ENCODE results near the gene GRIA2. TPM values are rescaled to one million over a fixed set of nuclear protein-coding genes. Genes with fewer than 3 reads are reported as not detected.

GRIA2 gene
- total RNA-seq, 4 donors from 2014 or later: 4.5 to 21.6 (median 9.8) TPM

DNA sequence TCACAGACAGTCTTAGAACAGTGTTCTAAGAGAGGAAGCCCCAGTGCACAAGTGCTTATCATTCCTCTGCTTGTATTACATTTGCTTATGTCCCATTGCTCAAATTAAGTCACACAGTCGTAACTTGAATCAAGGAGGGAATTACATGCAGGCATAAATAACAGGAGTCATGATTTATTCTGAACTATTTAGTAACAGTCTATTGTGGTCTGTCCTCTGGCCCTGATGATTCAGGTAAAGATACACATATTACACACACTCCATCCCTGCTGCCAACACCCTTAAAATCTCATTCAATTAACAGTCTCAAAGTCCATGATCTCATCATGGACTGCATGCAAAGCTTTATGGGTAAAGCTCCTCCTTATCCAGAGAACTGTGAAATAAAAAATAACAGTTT is 60.1 kb downstream of the GRIA2 start:
- no peak for DNase-seq (ENCODE audit: low spot score in 2 of 2)
- Histone ChIP-seq H3K4me3 (no peak overlapping the region), H3K27me3 (no peaks in the 10 kb centered on the region), H3K9me3 (peaks cover 0 to 3% (median 0%) of the 10 kb centered on the region in 4 donors), H3K4me1 (no peaks in the 10 kb centered on the region), H3K27ac (no peak overlapping the region), H3K36me3 (no peaks in the 10 kb centered on the region)
- TF ChIP-seq, protein P1, sequence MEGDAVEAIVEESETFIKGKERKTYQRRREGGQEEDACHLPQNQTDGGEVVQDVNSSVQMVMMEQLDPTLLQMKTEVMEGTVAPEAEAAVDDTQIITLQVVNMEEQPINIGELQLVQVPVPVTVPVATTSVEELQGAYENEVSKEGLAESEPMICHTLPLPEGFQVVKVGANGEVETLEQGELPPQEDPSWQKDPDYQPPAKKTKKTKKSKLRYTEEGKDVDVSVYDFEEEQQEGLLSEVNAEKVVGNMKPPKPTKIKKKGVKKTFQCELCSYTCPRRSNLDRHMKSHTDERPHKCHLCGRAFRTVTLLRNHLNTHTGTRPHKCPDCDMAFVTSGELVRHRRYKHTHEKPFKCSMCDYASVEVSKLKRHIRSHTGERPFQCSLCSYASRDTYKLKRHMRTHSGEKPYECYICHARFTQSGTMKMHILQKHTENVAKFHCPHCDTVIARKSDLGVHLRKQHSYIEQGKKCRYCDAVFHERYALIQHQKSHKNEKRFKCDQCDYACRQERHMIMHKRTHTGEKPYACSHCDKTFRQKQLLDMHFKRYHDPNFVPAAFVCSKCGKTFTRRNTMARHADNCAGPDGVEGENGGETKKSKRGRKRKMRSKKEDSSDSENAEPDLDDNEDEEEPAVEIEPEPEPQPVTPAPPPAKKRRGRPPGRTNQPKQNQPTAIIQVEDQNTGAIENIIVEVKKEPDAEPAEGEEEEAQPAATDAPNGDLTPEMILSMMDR (IDR thresholded peaks at IDR 0.05): no peak
- TF ChIP-seq POLR2A (IDR thresholded peaks at IDR 0.05) (no peak), EP300 (IDR thresholded peaks at IDR 0.05) (no peak)
- 80 to 87% methylated on average over 1 of the region's 1 CpG for WGBS, 2 donors

DNA sequence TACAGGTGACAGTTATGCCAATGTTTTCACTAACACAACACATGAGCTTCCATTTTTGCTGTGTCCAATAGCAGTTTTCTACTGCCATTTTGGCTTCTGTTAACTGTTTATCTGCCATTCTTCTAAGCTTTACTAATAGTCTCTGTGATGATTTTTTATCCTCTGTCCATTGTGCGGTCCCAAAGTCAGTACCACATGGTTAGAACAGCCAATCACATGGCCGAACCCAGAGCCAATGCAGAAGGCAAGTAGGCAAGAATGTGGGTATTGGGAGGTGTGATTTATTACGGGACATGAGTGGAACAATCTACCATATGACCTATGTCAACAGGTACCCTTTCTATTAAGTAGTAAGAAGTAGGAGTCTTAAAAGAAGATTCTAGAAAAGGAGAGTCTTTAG is 61.5 kb downstream of the GRIA2 start:
- WGBS, 2 donors: 84 to 87% methylated on average over 3 of the region's 3 CpGs
- Histone ChIP-seq H3K36me3 (no peaks in the 10 kb centered on the region), H3K27me3 (no peaks in the 10 kb centered on the region), H3K27ac (no peak overlapping the region), H3K9me3 (no peaks in the 10 kb centered on the region), H3K4me3 (no peak overlapping the region), H3K4me1 (no peaks in the 10 kb centered on the region)
- no peak for DNase-seq (ENCODE audit: low spot score in 2 of 2)
- TF ChIP-seq, protein P1 (IDR thresholded peaks at IDR 0.05): no peak
- TF ChIP-seq POLR2A (IDR thresholded peaks at IDR 0.05): no peak
- no peak for TF ChIP-seq EP300 (IDR thresholded peaks at IDR 0.05)

DNA sequence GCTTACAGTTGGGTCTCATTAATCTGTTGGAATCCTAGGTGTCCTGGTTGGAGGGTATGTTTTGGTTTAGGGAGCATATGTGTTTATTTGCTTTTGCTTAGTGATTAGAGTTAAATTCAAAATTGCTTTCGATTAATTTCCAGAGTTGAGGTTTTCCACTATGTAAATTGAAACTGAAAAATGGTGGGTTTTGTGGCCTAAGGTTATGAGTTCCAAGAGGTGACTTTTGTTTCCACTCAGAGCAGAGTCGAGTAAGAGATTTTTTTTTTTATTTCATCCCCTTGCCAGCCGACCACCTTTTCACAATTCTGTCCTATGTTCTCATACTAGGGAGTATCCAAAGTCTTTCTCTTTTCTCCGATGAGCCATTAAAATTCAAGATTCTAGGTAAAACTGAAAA is 66.9 kb downstream of the GRIA2 start:
- no peaks in the 10 kb centered on the region for H3K36me3 ChIP-seq
- DNase-seq (ENCODE audit: low spot score in 2 of 2): no peak
- no peak overlapping the region for H3K27ac ChIP-seq
- H3K9me3 ChIP-seq: no peaks in the 10 kb centered on the region
- no peak overlapping the region for H3K4me3 ChIP-seq
- no peaks in the 10 kb centered on the region for H3K27me3 ChIP-seq
- 66 to 80% methylated on average over 4 of the region's 4 CpGs for WGBS, 2 donors
- TF ChIP-seq, protein P1 (IDR thresholded peaks at IDR 0.05): no peak
- H3K4me1 ChIP-seq: no peaks in the 10 kb centered on the region

DNA sequence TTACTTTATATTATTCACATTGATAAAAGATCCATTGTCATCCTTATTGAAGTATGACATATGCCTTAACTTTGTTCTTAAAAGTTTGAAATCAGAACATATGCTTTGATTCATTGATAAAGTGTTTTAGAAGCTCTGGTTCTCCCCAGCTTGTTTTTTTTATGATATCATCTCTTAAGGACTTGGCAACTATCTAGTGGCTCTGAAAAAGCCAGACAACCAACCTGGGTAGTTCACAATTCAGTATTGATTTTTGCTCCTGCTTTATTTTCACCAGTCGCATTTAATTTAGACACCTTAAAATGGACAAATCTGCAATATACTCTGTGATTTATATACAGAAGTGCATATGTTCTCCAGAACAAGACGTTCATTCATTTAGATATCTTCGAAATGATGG is 70.1 kb downstream of the GRIA2 start:
- no peak for DNase-seq (ENCODE audit: low spot score in 2 of 2)
- no peaks in the 10 kb centered on the region for H3K4me1 ChIP-seq
- WGBS, 2 donors: 60 to 66% methylated on average over 3 of the region's 3 CpGs

DNA sequence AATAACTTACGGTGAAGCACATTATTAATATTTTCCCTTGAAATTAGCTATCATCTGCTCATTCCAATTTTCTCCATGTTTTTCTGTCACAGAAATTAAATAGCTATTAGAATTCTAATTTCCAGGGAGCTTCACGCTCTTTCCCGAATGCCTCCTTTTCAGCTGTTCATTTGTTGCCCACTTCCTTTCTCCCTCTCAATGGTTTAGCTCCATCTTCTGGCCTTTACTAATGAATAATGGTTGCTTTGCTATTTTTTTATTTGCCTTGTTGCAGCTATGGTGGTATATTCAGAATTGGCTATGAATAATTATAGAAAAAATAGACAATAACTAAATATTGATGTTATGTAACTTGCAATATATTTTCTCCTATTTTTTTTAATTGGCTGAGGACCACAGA is 70.5 kb downstream of the GRIA2 start:
- TF ChIP-seq EP300 (IDR thresholded peaks at IDR 0.05): no peak
- no peak for TF ChIP-seq POLR2A (IDR thresholded peaks at IDR 0.05)
- TF ChIP-seq, protein P1 (IDR thresholded peaks at IDR 0.05): no peak
- 64 to 68% methylated on average over 3 of the region's 3 CpGs for whole genome bisulfite sequencing, 2 donors
- H3K27me3 ChIP-seq: no peaks in the 10 kb centered on the region

More for the DNA sequence above, 70.1 kb downstream of the GRIA2 start:
- TF ChIP-seq, protein P1 (IDR thresholded peaks at IDR 0.05): no peak
- TF ChIP-seq EP300 (IDR thresholded peaks at IDR 0.05) (no peak), POLR2A (IDR thresholded peaks at IDR 0.05) (no peak)
- Histone ChIP-seq H3K27ac (no peak overlapping the region), H3K4me3 (no peak overlapping the region), H3K27me3 (no peaks in the 10 kb centered on the region), H3K36me3 (no peaks in the 10 kb centered on the region), H3K9me3 (no peaks in the 10 kb centered on the region)

More for the DNA sequence above, 70.5 kb downstream of the GRIA2 start:
- Histone ChIP-seq H3K27ac (no peak overlapping the region), H3K9me3 (no peaks in the 10 kb centered on the region), H3K4me3 (no peak overlapping the region), H3K36me3 (no peaks in the 10 kb centered on the region), H3K4me1 (no peaks in the 10 kb centered on the region)
- DNase-seq (ENCODE audit: low spot score in 2 of 2): no peak
